T-cell (primary cell): ENCODE results near the gene WDR7. TPM values are rescaled to one million over a fixed set of nuclear protein-coding genes. Genes with fewer than 3 reads are reported as not detected.

ENCODE experiments used
- ATAC-seq, 4 experiments: fragments of 200-7000 bp in 3 of 4; fragments of 150-1000 bp in 1 of 4; cut with Tn5 transposase; replicated peaks in 1 of 4; 1 replicate in 3 of 4; 2 replicates in 1 of 4; pipeline ENCODE4 v1.10.0; 2021; ENCODE audit warnings: moderate library complexity in 3 of 4, mild to moderate bottlenecking in 2 of 4, moderate number of reproducible peaks in 1 of 4
- CTCF ChIA-PET, 2 donors: fragments of 300-600 bp; sonication (Branson Sonifier 250); formaldehyde crosslinking; loops; one replicate each; lab custom pipeline; 2022; ENCODE audit warnings: antibody characterized with exemption in 2 of 2; lab: Charles Lee
- POLR2A ChIA-PET, 2 donors: fragments of 300-600 bp; sonication (Branson Sonifier 250); formaldehyde crosslinking; loops; one replicate each; lab custom pipeline; 2022; ENCODE audit warnings: antibody characterized with exemption in 2 of 2; lab: Charles Lee
- DNase-seq, 35 experiments: peaks; one replicate each; pipeline versions ENCODE4 v3.0.0 to v3.0.0-alpha.2; 2013 to 2023
- H3K27ac ChIP-seq: one replicate; pipeline ENCODE4 v1.5.1; 2013; ENCODE audit warnings: low read length
- H3K27me3 ChIP-seq, 2 experiments: replicated peaks in 1 of 2; 1 replicate in 1 of 2; 2 replicates in 1 of 2; pipeline versions ENCODE4 v1.6.1 to v1.7.0; 2013; ENCODE audit warnings: low read length in 1 of 2, mixed read lengths in 1 of 2; ENCODE audit not compliant: control insufficient read depth in 2 of 2, insufficient read depth in 2 of 2; ENCODE audit errors: extremely low read depth in 1 of 2
- H3K36me3 ChIP-seq, 2 donors: 1 replicate in 1 of 2; 2 replicates in 1 of 2; pipeline versions ENCODE4 v1.6.1 to v1.7.0; 2013; ENCODE audit warnings: low read length in 1 of 2; ENCODE audit not compliant: control insufficient read depth in 2 of 2, insufficient read depth in 1 of 2; ENCODE audit errors: extremely low read depth in 1 of 2
- H3K4me1 ChIP-seq, 2 experiments: 1 replicate in 1 of 2; 2 replicates in 1 of 2; pipeline versions ENCODE4 v1.6.1 to v1.7.0; 2013; ENCODE audit warnings: low read length in 2 of 2, mixed read lengths in 1 of 2; ENCODE audit not compliant: insufficient read depth in 2 of 2, control insufficient read depth in 1 of 2; ENCODE audit errors: extremely low read depth in 1 of 2
- H3K4me3 ChIP-seq, 2 donors: 1 replicate in 1 of 2; 2 replicates in 1 of 2; pipeline versions ENCODE4 v1.5.1 to v1.7.0; 2013; ENCODE audit warnings: mild to moderate bottlenecking in 2 of 2, low read length in 1 of 2, moderate library complexity in 1 of 2; ENCODE audit not compliant: control insufficient read depth in 1 of 2; ENCODE audit errors: extremely low read depth in 1 of 2
- H3K9me3 ChIP-seq: 2 replicates; pipeline ENCODE4 v1.7.0; 2013
- H3K27ac Mint-ChIP-seq, 2 donors: one replicate each; pipeline ENCODE4 v1.8.0; 2020 to 2021; ENCODE audit warnings: mild to moderate bottlenecking in 2 of 2, mixed read lengths in 2 of 2
- H3K27me3 Mint-ChIP-seq, 2 donors: one replicate each; pipeline ENCODE4 v1.8.0; 2021 to 2022; ENCODE audit warnings: mixed read lengths in 2 of 2
- H3K36me3 Mint-ChIP-seq: one replicate; pipeline ENCODE4 v1.8.0; 2021; ENCODE audit warnings: mixed read lengths
- H3K4me1 Mint-ChIP-seq, 3 donors: one replicate each; pipeline ENCODE4 v1.8.0; 2020 to 2022; ENCODE audit warnings: mixed read lengths in 3 of 3, mild to moderate bottlenecking in 1 of 3
- H3K4me3 Mint-ChIP-seq, 3 donors: one replicate each; pipeline ENCODE4 v1.8.0; 2020 to 2022; ENCODE audit warnings: mild to moderate bottlenecking in 3 of 3, mixed read lengths in 3 of 3, moderate library complexity in 3 of 3
- H3K9me3 Mint-ChIP-seq, 3 donors: one replicate each; pipeline ENCODE4 v1.8.0; 2020 to 2022; ENCODE audit warnings: mixed read lengths in 3 of 3
- WGBS: methylation state at CpG from one replicate; pipeline ENCODE4 v1.1.5; 2013; ENCODE audit warnings: missing lambda C conversion rate; ENCODE audit not compliant: insufficient coverage; 5-methylcytosine and 5-hydroxymethylcytosine counted together
- total RNA-seq, 35 experiments: library from RNA in 6 of 35; stranded (reverse) in 6 of 35; fragments of 120-200 nt in 1 of 35; gene quantifications; one replicate each; pipeline versions ENCODE4 v1.2.1 to v1.2.4 and lab custom pipeline; 2013 to 2026

WDR7 gene
- total RNA-seq, 5 donors from 2014 or later (not counting 1 experiment from before 2014, with no cell fraction given), result 35.9 to 65.6 (median 41.5) TPM

DNA sequence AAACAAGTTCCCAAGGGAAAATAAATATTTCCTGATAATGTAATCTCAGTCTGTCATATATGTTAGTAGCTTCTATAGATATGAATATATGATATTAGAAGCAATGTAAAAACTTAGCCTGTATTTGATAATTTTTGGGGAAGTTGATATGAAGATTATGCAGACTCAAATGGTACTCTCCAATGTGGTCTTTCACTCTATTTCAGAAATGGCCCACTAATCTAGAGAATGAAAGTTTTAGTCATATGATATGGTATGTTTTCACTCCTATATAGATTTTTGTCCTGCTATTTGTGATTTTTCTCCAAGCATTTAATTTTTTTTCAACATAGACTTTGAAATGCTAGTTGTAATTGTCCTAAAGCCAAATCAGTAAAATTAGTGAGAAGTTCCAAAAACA lies 259.1 kb downstream of the WDR7 start:
- no peaks in the 10 kb centered on the region for H3K36me3 ChIP-seq
- no peak overlapping the region for H3K27ac ChIP-seq
- H3K4me3 ChIP-seq, result no peak overlapping the region
- no peaks in the 10 kb centered on the region for H3K27me3 ChIP-seq
- ATAC-seq (no peak), DNase-seq (no peak)
- H3K27me3 Mint-ChIP-seq, result no peaks in the 10 kb centered on the region
- H3K9me3 ChIP-seq, result no peaks in the 10 kb centered on the region
- H3K27ac Mint-ChIP-seq, result no peak overlapping the region
- peaks cover 0 to 2% (median 0%) of the 10 kb centered on the region in 3 donors for H3K9me3 Mint-ChIP-seq
- peaks cover 47% of the 10 kb centered on the region for H3K36me3 Mint-ChIP-seq
- H3K4me1 Mint-ChIP-seq, result peaks cover 0 to 5% (median 2%) of the 10 kb centered on the region in 3 donors
- ChIA-PET POLR2A (no interaction called here), CTCF (no interaction called here)
- H3K4me3 Mint-ChIP-seq, result no peak overlapping the region
- H3K4me1 ChIP-seq, result no peaks in the 10 kb centered on the region

DNA sequence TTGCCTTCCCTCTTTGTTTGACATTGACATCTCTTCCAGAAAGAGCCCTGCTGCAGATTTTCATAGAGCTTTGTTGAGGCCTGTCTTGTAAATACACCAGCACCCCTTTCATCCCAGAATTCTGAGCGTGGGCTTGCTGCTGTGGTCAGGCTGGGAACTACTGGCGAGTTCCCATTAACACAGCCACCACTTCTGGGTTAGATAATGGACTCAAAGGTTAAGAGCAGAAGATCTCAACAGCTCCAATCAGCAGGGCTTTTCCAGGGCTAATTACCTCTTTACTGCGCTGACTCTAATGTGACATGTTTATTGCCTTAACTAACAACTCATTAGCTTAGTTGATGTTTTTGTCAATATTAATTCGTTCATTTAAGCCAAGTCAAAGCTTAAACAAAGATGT lies 259.8 kb downstream of the WDR7 start:
- Mint-ChIP-seq H3K27me3 (no peaks in the 10 kb centered on the region), H3K4me1 (peaks cover 0 to 3% (median 2%) of the 10 kb centered on the region in 3 donors), H3K9me3 (peaks cover 0 to 2% (median 0%) of the 10 kb centered on the region in 3 donors), H3K36me3 (peaks cover 51% of the 10 kb centered on the region), H3K27ac (no peak overlapping the region), H3K4me3 (no peak overlapping the region)
- H3K36me3 ChIP-seq, result no peaks in the 10 kb centered on the region
- H3K4me3 ChIP-seq, result no peak overlapping the region
- H3K27me3 ChIP-seq, result no peaks in the 10 kb centered on the region
- POLR2A ChIA-PET, result no interaction called here
- no peaks in the 10 kb centered on the region for H3K9me3 ChIP-seq
- no peaks in the 10 kb centered on the region for H3K4me1 ChIP-seq
- WGBS, result no CpG with 5 or more reads among the region's 4 CpGs
- DNase-seq (no peak), ATAC-seq (no peak)
- CTCF ChIA-PET, result no interaction called here
- H3K27ac ChIP-seq, result no peak overlapping the region

DNA sequence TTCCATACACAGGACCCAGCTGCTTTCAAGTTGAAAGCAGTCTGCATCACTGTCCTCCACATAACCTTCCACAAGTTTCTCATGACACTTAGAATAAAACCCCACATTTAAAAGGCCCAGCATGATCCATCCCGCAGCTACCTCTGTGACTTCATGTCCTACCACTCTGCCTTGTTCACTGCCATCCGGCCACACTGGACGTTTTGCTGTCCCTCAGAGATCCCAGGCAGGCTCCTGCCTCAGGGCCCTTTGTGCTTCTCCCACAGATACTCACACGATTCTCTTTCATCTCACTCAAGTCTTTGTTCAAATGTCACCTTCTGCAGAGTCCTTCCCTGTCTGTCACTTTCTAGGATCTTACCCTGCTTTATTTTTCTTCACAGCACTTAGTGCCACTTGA lies 262.8 kb downstream of the WDR7 start:
- POLR2A ChIA-PET, result no interaction called here
- no peaks in the 10 kb centered on the region for H3K4me1 Mint-ChIP-seq
- H3K27ac Mint-ChIP-seq, result no peak overlapping the region

DNA sequence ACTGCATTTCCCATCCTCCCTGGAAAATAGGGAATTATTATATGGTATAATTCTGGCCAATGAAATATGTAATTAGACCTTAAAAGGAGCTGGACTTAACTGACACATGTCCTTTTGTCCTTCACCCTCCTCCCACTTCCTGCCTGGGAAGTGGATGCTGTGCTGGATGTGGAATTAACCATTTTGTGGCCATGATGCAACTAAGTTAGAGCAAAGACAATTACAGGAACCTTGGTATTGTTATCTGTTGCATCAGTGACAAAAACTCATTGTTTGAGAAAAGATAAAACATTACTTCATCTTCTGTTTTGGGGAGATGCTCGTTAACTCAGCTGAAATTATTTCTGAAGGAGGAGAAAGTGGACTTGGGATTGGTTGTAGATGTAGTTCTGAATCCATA lies 268.0 kb downstream of the WDR7 start:
- ATAC-seq, result no peak
- CTCF ChIA-PET, result interaction anchor here in 1 of 2 donors (0.5 kb wide), 1 partner anchor 101 kb away, joined by 4 read pairs; no protein-coding TSS in a partner anchor
- Histone ChIP-seq H3K9me3 (no peaks in the 10 kb centered on the region), H3K36me3 (no peaks in the 10 kb centered on the region), H3K4me1 (no peaks in the 10 kb centered on the region), H3K4me3 (no peak overlapping the region), H3K27ac (no peak overlapping the region), H3K27me3 (no peaks in the 10 kb centered on the region)
- Mint-ChIP-seq H3K36me3 (peaks cover 23% of the 10 kb centered on the region), H3K27me3 (no peaks in the 10 kb centered on the region), H3K27ac (no peak overlapping the region), H3K9me3 (no peaks in the 10 kb centered on the region), H3K4me3 (no peak overlapping the region), H3K4me1 (peaks cover 4 to 9% (median 6%) of the 10 kb centered on the region in 3 donors)
- no peak for DNase-seq
- WGBS, result no CpG with 5 or more reads among the region's 1 CpG
- POLR2A ChIA-PET, result no interaction called here

More for the DNA sequence above, 262.8 kb downstream of the WDR7 start:
- Histone ChIP-seq H3K36me3 (no peaks in the 10 kb centered on the region), H3K27ac (no peak overlapping the region), H3K9me3 (no peaks in the 10 kb centered on the region), H3K4me3 (no peak overlapping the region), H3K4me1 (no peaks in the 10 kb centered on the region), H3K27me3 (no peaks in the 10 kb centered on the region)
- no peak for ATAC-seq
- Mint-ChIP-seq H3K9me3 (peaks cover 0 to 2% (median 0%) of the 10 kb centered on the region in 3 donors), H3K27me3 (no peaks in the 10 kb centered on the region), H3K36me3 (peaks cover 40% of the 10 kb centered on the region), H3K4me3 (no peak overlapping the region)
- CTCF ChIA-PET, result no interaction called here
- no peak for DNase-seq
- 94% methylated on average over 4 of the region's 4 CpGs for WGBS

DNA sequence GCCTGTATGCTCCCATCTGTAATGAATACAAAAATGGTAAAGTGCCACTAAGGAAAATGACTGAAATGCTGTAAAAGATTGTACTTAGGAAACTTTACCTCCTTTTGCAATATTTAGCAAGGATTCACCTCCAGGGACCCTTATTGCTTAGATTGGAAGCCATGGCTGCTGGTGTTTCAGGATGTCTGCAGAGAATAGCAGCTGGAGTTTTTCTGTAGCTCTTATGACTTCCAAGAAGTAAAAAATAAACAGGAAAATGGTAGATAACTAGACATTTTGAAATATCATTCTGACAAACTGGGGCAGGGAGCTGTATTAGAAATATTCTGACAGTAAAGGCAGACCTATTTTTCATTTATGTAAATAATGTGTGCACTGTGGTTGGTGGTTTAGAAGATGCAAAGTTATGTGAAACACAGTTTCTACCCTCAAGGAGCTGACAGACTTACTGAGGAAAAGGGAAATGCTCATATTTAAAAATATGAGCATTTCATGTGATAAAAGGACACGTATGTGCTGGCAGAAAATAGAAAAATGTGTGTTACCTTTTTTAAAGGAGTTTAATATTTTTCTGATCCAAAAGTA lies 270.8 kb downstream of the WDR7 start:
- no peak for DNase-seq
- H3K9me3 Mint-ChIP-seq, result no peaks in the 10 kb centered on the region
- no peaks in the 10 kb centered on the region for H3K27me3 Mint-ChIP-seq
- WGBS, result no CpG with 5 or more reads among the region's 1 CpG
- Histone ChIP-seq H3K9me3 (no peaks in the 10 kb centered on the region), H3K4me3 (no peak overlapping the region), H3K27me3 (no peaks in the 10 kb centered on the region), H3K27ac (no peak overlapping the region), H3K36me3 (peaks cover 0 to 3% of the 10 kb centered on the region in 2 donors), H3K4me1 (no peaks in the 10 kb centered on the region)
- no peak overlapping the region for H3K4me3 Mint-ChIP-seq
- POLR2A ChIA-PET, result no interaction called here
- H3K27ac Mint-ChIP-seq, result no peak overlapping the region
- H3K36me3 Mint-ChIP-seq, result peaks cover 29% of the 10 kb centered on the region
- CTCF ChIA-PET, result no interaction called here
- H3K4me1 Mint-ChIP-seq, result peaks cover 4 to 9% (median 6%) of the 10 kb centered on the region in 3 donors
- no peak for ATAC-seq

DNA sequence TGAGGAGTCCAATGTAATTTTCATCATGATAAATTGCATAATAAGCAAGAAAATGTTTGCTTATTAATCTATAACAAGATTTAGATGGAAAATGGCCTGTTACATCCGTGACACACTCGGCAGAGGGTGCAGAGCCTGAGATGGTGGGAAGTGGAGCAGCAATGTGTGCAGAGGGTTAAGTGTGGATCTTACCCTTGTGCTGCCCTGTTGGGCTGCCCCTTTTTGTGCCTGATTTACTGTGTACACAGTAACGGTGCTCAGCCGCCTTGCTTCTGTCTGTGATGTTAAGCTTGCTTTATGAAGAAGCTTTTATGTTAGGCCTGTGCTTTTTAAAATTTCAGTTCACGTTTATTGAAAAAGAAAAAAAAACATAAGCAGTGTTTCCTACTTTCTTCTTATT lies 275.6 kb downstream of the WDR7 start:
- H3K9me3 ChIP-seq, result no peaks in the 10 kb centered on the region
- H3K36me3 Mint-ChIP-seq, result peaks cover 60% of the 10 kb centered on the region
- H3K27me3 Mint-ChIP-seq, result no peaks in the 10 kb centered on the region
- peaks cover 0 to 7% of the 10 kb centered on the region in 2 donors for H3K36me3 ChIP-seq
- ATAC-seq (no peak), DNase-seq (no peak)
- no peak overlapping the region for H3K4me3 Mint-ChIP-seq
- WGBS, result 100% methylated on average over 2 of the region's 5 CpGs
- H3K9me3 Mint-ChIP-seq, result no peaks in the 10 kb centered on the region
- no peaks in the 10 kb centered on the region for H3K27me3 ChIP-seq
- peaks cover 0 to 6% (median 3%) of the 10 kb centered on the region in 3 donors for H3K4me1 Mint-ChIP-seq
- CTCF ChIA-PET, result interaction anchor here (0.5 to 0.6 kb wide), 2 partner anchors 485 to 1389 kb away, joined by 3 read pairs; no protein-coding TSS in a partner anchor
- no peak overlapping the region for H3K27ac ChIP-seq
- POLR2A ChIA-PET, result no interaction called here
- no peak overlapping the region for H3K4me3 ChIP-seq
- H3K4me1 ChIP-seq, result no peaks in the 10 kb centered on the region
- no peak overlapping the region for H3K27ac Mint-ChIP-seq
